ENCODE results near the gene CHST15.

The CHST15 gene

DNA sequence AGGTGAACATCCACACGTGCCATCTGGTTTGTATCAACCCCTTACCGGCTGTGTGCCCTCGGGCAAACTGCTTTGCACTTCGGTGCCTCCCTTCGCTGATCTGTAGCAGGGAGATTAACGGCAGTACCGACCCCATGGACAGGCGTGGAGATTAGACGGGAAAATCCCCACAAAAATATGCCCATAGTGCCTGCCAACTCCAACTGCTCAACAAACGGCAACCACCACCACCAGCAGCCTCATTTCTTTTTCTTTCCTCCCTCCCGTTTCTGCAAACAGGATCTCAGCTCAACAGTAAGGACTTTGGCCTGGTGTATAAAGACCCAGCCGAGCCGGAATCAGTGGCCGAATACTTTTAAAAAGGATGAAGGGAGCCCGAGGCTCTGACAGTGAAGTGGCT, 31.0 kb downstream of the CHST15 start:
- no peak for DNase-seq

DNA sequence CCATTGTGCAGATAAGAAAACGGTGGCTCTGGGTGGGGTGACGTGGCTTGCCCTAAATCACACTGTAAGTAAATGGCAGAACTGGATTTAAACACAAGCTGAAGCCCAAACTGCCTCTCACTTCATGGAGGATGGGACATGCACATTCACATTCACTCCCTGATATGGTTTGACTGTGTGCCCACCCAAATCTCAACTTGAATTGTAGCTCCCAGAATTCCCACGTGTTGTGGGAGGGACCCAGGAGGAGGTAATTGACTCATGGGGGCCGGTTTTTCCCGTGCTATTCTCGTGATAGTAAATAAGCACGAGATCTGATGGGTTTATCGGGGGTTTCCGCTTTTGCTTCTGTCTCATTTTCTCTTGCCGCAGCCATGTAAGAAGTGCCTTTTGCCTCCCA, 32.4 kb downstream of the CHST15 start:
- DNase-seq, result no peak

DNA sequence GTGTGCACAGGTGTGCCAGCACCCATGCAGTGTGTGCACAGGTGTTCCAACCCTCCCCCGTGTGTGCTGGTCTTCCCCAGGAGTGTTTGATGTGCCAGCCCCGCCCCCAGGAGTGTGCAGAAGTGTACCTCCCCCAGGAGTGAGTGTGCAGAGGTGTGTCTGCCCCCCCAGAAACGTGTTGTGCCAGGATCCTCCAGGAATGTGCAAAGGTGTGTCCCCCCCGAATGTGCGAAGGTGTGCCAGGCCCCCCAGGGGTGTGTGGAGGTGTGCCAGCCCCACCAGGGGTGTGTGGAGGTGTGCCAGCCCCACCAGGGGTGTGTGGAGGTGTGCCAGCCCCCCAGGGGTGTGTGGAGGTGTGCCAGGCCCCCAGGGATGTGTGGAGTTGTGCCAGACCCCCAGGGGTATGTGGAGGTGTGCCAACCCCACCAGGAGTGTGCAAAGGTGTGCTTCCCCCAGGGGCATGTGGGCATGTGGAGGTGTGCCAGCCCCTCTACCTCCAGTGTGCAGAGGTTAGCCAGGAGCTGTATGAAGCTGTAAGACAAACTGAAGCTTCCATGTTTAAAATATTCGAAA, 33.2 kb downstream of the CHST15 start:
- no peak for DNase-seq

DNA sequence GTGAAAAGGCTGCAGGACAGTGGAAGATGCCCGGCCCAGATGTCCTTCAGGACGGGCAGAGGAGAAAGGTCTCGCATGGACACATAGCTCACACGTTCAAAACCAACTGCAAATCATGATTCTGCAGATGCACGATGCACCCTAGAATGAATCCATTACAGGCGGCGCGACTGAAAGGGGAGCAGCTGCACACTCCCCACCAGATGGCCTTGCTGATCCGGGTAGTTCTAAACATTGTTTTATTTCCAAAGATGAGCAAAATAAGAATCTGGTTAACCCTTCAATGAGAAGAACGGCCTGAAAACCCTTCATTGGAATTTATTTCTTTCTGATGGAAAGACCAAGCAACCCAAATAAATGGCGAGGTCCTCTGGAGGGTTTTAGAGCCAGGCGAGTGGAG, 33.8 kb downstream of the CHST15 start:
- DNase-seq, result no peak

DNA sequence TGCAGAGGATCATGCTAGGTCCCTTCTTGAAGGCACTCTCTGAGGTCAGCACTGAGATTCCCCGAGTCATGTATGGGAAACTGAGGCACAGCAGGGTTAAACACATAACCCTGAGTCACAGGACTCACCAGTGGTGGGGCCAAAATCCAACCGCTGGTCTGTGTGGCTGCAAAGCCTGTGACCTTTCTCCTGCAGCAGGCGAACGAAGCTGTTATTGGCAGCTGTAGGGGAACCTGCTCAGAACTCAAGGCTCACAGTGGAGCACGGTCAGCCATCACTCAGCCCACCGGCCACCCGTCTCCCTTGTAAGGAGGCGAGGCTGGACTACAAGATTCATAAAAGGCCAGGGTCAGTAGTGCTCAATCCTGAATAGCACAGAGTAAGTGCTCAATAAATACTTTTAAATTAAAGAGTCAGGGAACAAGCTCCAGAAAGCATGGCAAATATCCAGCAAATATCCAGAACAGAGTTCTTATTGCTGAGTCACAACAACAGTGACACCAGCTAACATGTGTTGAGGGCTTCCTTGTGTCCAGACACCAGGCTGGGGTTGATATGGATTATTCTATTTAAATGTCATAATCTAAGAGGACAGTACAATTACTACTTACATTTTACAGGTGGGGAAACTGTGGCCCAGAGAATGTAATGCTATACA, 34.9 kb downstream of the CHST15 start:
- DNase-seq, result no peak

DNA sequence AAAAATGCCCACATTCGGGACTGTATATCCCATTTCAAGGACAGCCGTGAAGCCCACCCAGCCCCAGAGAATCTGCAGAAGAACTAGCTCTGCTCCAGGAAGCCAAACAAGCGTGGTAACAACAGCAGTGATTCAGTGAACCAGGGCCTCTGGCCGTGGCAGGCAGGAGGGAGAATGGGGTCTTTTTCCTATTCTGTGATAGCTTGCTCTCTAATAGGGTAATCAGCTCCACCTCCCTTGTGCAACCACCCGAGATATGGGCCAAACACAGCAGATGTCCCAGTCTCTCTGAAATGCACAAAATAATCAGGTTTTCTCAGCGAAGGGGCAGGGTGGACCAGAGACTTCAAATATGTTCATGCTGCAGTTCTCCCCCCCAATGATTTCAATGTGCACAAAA, 35.8 kb downstream of the CHST15 start:
- no peak for DNase-seq

DNA sequence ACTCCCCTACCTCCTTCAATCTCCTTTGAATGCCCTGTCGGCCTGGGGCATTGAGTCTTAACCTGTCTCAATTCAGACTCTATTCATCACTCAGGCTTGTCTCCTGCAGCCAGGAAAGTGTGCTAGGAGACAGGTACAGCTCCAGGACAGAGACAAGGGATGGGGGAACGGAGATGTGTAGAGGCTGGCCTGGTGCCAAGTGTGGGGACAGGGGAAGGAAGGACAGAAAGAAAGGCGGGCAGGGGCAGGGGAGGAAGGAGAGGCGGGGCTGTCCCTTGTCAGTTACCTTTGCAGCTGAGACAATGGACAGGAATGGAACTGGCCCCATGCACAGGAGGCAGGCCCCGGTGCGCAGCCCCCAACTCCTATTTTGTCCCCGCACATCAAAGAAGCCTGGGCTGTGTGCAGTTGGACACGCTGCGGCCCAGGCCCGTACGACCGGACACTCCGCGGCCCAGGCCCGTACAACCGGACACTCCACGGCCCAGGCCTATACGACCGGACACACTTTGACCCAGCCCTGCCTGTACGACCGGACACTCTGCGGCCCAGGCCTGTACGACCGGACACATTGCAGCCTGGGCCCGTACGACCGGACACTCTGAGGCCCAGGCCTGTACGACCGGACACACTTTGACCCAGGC, 36.9 kb downstream of the CHST15 start:
- DNase-seq, result no peak

DNA sequence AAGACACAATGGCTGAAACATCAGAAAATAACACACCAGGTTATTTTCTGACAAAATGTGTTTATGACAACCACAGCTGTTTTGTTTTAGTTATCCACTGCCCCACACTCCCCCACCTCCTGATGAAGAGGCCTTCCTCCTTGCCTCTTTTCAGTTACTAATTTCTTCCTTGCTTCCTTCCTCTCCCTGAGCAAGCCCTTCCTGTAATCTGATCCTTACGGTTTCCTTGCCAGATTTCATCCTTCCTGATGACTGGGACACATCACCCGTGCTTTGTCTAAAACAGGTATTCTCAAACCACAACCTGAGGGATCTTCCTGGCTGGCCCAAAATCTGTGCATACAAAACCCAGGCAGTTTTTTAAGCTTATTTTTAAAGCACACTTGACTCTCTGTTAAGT, 39.4 kb downstream of the CHST15 start:
- DNase-seq, result no peak

DNA sequence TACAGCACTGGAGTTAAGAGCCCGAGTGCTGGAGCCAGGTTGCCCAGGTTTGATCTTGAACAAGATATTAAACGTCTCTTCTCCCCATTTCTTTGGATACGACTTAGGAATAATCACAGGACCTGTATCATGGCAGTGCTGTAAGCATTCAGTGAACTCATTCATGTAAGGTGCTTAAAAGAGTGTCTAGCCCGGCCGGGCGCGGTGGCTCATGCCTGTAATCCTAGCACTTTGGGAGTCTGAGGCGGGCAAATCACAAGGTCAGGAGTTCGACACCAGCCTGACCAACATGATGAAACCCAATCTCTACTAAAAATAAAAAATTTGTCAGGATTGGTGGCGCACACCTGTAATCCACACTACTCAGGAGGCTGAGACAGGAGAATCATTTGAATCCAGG, 40.8 kb downstream of the CHST15 start:
- no peak for DNase-seq

DNA sequence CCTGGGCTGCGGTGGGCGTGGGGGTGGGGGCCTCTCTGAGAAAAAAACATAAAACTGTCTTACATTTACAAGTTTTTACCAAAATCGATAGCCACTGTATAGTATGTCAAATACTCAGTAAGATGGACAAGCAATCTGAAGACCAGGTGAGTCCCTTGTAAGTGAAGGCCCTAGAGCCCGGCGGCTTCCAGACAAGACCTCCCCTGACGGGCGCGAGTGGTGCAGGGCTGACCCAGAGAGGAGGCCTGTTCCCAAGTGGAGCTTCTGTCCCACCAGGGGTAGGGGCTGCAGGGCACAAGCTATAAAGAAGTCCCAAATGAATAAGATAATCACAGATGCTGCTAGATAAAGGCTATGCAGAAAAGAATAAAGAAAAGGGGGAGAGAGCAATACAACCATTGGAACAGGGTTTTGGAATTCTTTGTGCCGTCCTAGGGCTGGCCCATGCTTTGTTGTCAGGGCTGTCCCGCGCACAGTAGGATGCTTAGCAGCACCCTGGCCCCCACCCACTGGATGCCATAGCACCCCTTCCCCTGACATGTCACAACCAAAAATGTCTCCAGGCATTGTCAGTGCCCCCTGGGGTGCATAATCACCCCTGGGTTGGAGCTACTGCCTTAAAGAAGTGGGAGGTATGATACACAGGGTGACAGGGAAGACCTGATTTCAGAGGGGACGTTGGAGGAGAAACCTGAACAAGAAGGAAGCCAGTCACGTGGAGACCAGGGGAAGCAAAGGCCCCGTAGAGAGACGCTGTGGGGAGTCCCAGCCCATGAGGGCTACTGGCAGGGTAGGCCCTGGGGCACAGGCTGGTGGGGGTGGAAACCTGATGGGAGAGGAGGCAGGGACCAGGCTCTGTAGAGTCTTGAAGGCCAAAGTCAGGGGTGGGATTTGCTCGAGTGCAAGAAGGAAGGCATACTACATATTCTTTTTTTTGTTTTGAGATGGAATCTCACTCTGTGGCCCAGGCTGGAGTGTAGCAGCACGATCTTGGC, 43.1 kb downstream of the CHST15 start:
- DNase-seq, result no peak

DNA sequence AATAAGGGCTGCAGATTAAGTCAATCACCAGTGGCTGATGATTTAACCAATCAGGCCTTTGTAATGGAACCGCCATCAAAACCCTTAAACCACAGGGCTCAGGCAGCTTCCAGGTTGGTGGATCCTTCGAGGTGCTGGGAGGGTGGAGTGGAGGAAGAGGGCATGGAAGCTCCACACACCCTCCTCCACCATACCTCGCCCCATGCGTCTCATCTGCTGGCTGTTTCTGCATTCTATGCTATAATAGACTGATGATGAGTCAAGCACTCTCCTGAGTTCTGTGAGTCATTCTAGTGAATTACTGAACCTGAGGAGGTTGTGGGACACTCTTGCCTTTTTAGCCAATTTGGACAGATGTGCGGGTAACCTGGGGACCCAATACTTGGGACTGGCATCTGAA, 43.9 kb downstream of the CHST15 start:
- DNase-seq, result no peak

DNA sequence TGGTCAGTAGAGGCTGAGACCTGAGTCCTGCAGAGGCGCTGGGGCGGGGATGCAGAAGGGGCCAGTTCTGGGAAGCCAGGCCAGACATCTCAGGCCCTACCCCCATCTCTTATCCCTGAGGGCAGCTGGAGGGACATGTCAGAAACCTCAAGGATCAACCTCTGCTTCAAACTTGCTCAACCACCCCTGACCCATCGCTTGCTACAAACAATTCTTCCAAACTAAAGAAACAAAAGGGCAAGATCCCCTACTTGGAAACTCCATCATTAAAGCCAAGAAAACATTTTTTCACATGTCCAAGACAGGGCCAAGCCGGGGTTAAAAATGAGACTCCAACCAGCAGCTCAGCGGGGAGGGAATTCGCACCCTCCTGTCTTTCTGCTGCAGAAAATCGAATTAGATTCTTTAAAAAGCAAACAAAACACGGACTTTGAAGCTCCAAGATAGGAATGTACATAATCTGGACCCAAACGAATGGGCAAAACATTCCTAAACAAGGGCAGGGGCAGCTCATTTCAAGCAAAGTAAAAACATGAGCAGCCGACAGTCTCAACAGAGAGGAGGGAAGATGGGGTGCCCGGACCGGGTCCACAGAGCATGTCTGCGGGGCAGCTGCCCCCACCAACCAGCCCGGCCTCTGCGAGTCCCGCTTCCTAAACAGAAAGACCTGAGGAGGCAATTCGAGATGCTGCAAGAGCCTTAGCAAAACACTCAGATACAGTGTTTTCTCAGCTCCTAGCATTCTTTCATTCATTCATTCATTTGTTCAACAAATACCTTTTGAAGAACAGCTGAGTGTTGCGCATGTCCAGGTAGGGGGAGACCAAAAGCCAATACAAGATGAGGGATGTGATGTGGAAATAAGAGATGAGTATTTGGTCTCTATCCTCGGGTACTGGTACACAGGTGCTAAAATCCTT, 44.8 kb downstream of the CHST15 start:
- DNase-seq, result no peak

DNA sequence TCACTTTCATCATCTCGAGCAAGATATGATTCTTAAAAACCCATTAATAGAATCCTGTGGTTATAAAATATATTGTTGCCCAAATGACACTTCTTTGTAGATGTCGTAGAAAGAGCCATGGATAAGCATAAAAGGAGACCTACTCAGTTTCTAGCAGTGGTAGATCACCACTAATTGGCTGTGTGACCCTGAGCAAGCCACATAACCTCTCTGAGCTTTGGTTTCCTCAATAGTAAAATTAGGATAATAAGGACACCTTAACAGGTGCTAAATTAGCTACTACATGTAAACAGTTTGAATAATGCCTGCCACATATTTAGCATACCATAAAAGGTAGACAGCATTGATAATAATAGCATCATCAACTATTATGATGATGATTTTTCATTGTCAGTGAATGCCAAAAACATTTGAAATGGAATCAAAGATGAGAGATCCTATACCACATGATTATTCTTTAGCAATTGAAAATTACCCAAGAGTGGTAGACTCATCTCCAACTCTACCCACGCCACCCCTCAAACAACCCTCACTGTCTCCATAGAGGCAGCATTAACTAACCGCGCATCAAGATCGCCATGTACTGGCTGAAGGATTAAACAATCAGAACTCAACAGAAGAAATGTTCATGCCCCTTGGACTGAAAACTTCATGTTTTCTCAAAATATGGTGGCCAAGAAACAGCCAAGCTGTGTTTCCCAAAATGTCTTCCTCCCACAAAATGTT, 45.8 kb downstream of the CHST15 start:
- DNase-seq, result no peak

DNA sequence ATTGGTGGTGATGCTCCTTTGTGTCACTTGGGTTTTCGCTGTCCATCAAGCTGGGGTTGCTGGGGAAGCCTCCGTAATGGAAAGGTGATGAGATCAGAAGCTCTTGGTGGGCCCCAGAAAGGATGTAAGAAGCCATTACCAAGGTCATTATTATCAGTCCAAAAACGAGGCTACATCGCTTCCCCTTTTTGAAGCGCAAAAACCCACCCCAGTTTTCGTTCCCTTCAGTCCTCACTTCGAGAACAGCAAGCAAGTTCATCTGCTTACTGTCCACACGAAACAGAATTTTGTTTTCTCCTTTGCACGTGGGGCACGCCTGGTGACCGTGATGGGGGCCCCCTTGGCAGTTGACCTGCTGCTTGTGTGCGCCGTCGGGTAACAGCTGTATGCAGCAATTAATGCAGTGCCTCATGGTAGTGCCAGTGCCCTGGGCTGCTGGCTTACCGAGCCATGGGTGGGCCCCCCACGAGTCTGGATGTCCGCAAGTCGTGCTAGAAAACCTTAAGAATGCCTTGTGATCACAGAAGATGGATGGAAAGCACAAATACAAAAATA, 47.5 kb downstream of the CHST15 start:
- DNase-seq, result no peak

DNA sequence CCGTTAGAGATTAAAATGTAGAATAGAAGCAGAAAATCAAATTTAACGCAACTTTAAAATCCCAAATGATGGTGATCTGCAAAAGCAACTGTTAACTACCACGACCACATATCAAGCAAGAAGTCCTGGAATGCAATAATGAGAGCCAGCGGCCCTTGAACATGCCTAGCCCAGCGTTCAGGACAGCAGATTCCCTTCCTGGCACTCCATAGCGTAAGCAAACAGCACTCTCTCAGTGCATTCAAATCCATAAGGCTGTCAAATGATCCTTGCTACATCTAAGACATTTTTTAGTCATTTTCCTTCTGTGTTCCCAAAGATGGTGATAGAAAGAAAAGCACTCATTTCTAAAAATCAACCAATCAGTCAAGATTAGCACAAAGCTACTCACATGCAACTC, 48.1 kb downstream of the CHST15 start:
- no peak for DNase-seq

DNA sequence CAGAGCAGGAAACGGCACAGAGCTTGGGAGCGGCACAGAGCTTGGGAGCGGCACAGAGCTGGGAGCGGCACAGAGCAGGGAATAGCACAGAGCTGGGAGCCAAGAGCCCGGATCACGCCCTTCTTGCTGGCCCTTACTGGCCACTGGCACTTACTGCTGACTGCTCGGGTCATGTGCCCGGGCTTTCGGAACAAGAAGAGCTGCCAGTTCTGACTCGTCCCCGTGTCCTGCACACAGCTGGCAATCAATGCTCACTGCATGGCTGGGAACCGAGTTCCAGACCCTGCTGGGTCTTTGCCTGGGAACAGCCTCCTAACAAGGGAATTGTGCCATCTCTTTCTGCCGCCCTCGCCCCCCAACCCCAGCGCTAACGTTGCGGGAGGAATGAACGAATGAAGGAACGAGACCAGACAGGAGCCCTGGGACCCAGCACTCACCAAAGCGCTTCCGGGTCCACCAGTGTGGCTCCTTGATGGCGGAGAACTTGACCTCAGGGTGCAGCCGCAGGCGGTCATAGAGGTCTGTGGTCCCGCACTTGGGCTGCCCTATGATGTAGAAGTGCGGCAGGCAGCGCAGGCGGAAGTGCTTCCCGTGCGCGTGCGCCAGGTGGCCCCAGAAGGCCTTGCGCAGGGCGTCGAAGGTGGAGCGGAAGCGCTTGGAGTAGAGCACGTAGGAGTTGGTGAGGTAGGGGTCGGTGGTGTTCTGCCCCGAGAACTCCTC, 49.1 kb downstream of the CHST15 start:
- DNase-seq, result no peak

DNA sequence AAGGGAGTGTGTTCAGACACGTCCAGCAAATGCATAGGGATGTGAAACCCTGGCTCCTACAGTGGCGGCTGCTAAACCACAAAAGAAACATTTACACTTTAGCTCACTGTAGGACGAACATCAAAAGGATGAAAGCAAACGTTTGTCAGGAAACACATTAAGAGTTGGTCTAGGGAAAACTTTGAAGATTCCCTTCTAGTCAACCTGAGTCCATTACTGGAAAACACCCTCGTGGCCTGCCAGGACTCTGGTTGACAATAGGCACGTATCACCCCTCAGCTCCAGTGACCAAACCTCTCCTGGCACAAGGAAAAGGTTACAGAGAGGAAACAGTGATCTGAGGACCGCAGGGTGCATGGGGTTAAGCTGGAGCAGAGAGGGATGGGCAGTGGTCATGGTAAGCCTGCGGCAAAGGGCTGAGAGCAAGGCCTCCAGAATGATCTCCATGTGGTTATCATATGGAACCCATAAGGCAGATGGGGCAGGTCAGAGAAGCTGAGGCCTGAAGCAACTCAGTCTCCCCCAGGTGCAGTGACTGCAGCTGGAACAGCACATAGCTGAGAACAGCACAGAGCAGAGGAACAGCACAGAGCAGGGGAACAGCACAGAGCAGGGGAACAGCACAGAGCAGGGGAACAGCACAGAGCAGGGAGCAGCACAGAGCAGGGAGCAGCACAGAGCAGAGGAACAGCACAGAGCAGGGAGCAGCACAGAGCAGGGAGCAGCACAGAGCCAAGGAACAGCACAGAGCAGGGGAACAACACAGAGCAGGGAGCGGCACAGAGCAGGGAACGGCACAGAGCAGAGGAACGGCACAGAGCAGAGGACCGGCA, 49.9 kb downstream of the CHST15 start:
- no peak for DNase-seq

DNA sequence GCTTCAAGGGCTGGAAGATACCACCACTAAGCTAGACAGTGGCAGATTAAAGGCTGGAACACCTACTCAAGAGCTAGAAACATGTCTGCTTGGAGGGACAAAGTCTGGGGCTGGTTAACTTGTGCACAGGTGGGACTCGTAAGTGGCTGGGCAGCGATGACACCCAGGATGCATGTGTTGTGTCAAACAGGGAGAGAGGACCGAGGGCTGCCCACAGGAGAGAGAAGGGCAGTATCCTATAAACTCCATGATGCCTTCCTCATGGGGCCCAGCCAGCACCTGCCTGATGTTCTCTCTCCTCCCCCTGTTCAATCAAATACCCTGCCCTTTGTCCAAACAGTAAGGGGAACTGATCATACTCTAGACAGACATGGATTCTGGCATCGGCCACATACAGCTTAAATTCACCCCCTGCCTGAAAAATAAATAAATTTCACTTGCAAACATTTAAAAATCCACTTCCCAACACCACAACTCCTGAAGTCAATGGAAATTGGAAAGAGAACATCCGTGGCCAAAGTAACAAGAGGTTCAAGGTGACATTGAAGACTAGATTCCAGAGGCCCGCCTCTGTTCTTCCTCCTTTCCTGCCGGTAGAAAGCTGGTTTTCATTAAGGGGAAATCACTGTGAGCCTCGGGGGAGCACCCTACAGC, 50.6 kb downstream of the CHST15 start:
- no peak for DNase-seq

Data from KG1 (cell line).